CD14-positive monocyte (primary cell): Measurements from ENCODE around the gene WWC1. TPM values are rescaled to one million over a fixed set of nuclear protein-coding genes. Genes with fewer than 3 reads are reported as not detected.

Source experiments
- DNase-seq, 3 donors: peaks; one replicate each; pipeline ENCODE4 v3.0.0-alpha.2; 2011 to 2022
- H2AFZ ChIP-seq: 2 replicates; pipeline ENCODE4 v1.6.0; 2012; ENCODE audit warnings: mild to moderate bottlenecking, low read depth, low read length, inconsistent platforms; ENCODE audit not compliant: insufficient read depth, poor library complexity, severe bottlenecking
- H3K27ac ChIP-seq, 2 donors: 1 replicate in 1 of 2; 2 replicates in 1 of 2; pipeline ENCODE4 v1.5.1; 2012 to 2013; ENCODE audit warnings: low read length in 2 of 2, control low read depth in 1 of 2, inconsistent platforms in 1 of 2, low read depth in 1 of 2, mild to moderate bottlenecking in 1 of 2
- H3K27me3 ChIP-seq, 2 donors: one replicate each; pipeline versions ENCODE4 v1.6.0 to v1.6.1; 2011 to 2013; ENCODE audit warnings: low read length in 2 of 2; ENCODE audit not compliant: control insufficient read depth in 2 of 2, insufficient read depth in 2 of 2
- H3K36me3 ChIP-seq, 2 donors: replicated peaks in 1 of 2; 1 replicate in 1 of 2; 2 replicates in 1 of 2; pipeline versions ENCODE4 v1.5.1 to v1.6.1; 2012 to 2013; ENCODE audit warnings: low read length in 2 of 2, control low read depth in 1 of 2, inconsistent platforms in 1 of 2, mild to moderate bottlenecking in 1 of 2; ENCODE audit not compliant: insufficient read depth in 2 of 2, control insufficient read depth in 1 of 2
- H3K4me1 ChIP-seq, 2 donors: 1 replicate in 1 of 2; 2 replicates in 1 of 2; pipeline versions ENCODE4 v1.5.1 to v1.6.1; 2012 to 2013; ENCODE audit warnings: low read length in 2 of 2, control low read depth in 1 of 2, inconsistent platforms in 1 of 2, mild to moderate bottlenecking in 1 of 2, moderate library complexity in 1 of 2; ENCODE audit not compliant: insufficient read depth in 2 of 2, control insufficient read depth in 1 of 2
- H3K4me2 ChIP-seq: replicated peaks from 2 replicates; pipeline ENCODE3; 2012; ENCODE audit warnings: low read length, moderate library complexity, mild to moderate bottlenecking; ENCODE audit not compliant: poor library complexity, severe bottlenecking; ENCODE audit errors: extremely low read depth
- H3K4me3 ChIP-seq, 3 experiments: fragments of 200-600 bp in 1 of 3; sonication (generic) in 1 of 3; replicated peaks in 1 of 3; 1 replicate in 2 of 3; 2 replicates in 1 of 3; pipeline ENCODE4 v1.5.1; 2011 to 2013; ENCODE audit warnings: low read length in 3 of 3, mild to moderate bottlenecking in 3 of 3, control low read depth in 2 of 3, low read depth in 2 of 3, inconsistent platforms in 1 of 3, moderate library complexity in 1 of 3
- H3K79me2 ChIP-seq: 2 replicates; pipeline ENCODE4 v1.6.0; 2012; ENCODE audit warnings: mild to moderate bottlenecking, control low read depth, inconsistent platforms, low read length, moderate library complexity; ENCODE audit not compliant: insufficient read depth
- H3K9ac ChIP-seq: 2 replicates; pipeline ENCODE4 v1.6.0; 2017; ENCODE audit warnings: low read length, mild to moderate bottlenecking; ENCODE audit not compliant: insufficient read depth, poor library complexity, severe bottlenecking
- H3K9me3 ChIP-seq, 2 donors: replicated peaks in 1 of 2; 1 replicate in 1 of 2; 2 replicates in 1 of 2; pipeline versions ENCODE4 v1.5.1 to v1.6.1; 2012 to 2013; ENCODE audit warnings: low read length in 2 of 2, control low read depth in 1 of 2; ENCODE audit not compliant: control insufficient read depth in 1 of 2, insufficient read depth in 1 of 2
- H4K20me1 ChIP-seq: 2 replicates; pipeline ENCODE4 v1.6.0; 2012; ENCODE audit warnings: mild to moderate bottlenecking, low read length, control low read depth, moderate library complexity; ENCODE audit not compliant: insufficient read depth
- H3K27ac Mint-ChIP-seq, 7 donors: one replicate each; pipeline ENCODE4 v1.8.0; 2020; ENCODE audit warnings: mild to moderate bottlenecking in 7 of 7, mixed read lengths in 7 of 7, moderate library complexity in 6 of 7, inconsistent platforms in 2 of 7
- H3K27me3 Mint-ChIP-seq, 3 donors: one replicate each; pipeline ENCODE4 v1.8.0; 2021 to 2022; ENCODE audit warnings: low read depth in 3 of 3, mild to moderate bottlenecking in 3 of 3, mixed read lengths in 3 of 3, moderate library complexity in 3 of 3, inconsistent platforms in 1 of 3
- H3K36me3 Mint-ChIP-seq, 2 donors: one replicate each; pipeline ENCODE4 v1.8.0; 2020; ENCODE audit warnings: mixed read lengths in 2 of 2, inconsistent platforms in 1 of 2, mild to moderate bottlenecking in 1 of 2
- H3K4me1 Mint-ChIP-seq: one replicate; pipeline ENCODE4 v1.8.0; 2020; ENCODE audit warnings: mild to moderate bottlenecking, mixed read lengths
- H3K4me3 Mint-ChIP-seq, 2 donors: one replicate each; pipeline ENCODE4 v1.8.0; 2020; ENCODE audit warnings: mild to moderate bottlenecking in 2 of 2, mixed read lengths in 2 of 2, moderate library complexity in 1 of 2
- H3K9me3 Mint-ChIP-seq, 7 donors: one replicate each; pipeline ENCODE4 v1.8.0; 2020 to 2022; ENCODE audit warnings: mixed read lengths in 7 of 7, mild to moderate bottlenecking in 6 of 7, moderate library complexity in 6 of 7, inconsistent platforms in 2 of 7
- CTCF ChIP-seq: fragments of 200-600 bp; IDR thresholded peaks from one replicate; pipeline ENCODE4 v1.8.0; 2022; ENCODE audit warnings: antibody characterized with exemption, mild to moderate bottlenecking
- WGBS: methylation state at CpG from one replicate; pipeline ENCODE4 v1.1.5; 2013; ENCODE audit warnings: missing lambda C conversion rate; ENCODE audit not compliant: insufficient coverage; 5-methylcytosine and 5-hydroxymethylcytosine counted together
- intact Hi-C, 2 donors: fragments of 100-400 bp; cut with micrococcal nuclease; formaldehyde crosslinking; loops; one replicate each; pipeline versions ENCODE4 v1.15.0 to v1.15.1; 2023
- polyA plus RNA-seq, 3 donors: library from polyadenylated mRNA; depleted of rRNA in 1 of 3; unstranded in 2 of 3; stranded (reverse) in 1 of 3; fragments of 300-500 nt in 2 of 3; fragments of >200 nt in 1 of 3; fragmentation: Illumina TruSeq in 2 of 3; gene quantifications; 1 replicate in 2 of 3; 2 replicates in 1 of 3; pipeline ENCODE4 v1.2.3, GENCODE V29; 2012 to 2021

Gene WWC1
- polyA plus RNA-seq, 3 donors = not detected

- H3K27me3 Mint-ChIP-seq = peaks cover 3 to 13% (median 4%) of the 10 kb centered on the region in 3 donors
- no peak overlapping the region for H3K27ac Mint-ChIP-seq
- Histone ChIP-seq H3K36me3 (no peaks in the 10 kb centered on the region), H3K79me2 (no peaks in the 10 kb centered on the region), H3K27me3 (no peaks in the 10 kb centered on the region), H3K9ac (no peak overlapping the region), H2AFZ (no peak overlapping the region), H3K27ac (no peak overlapping the region), H4K20me1 (no peaks in the 10 kb centered on the region), H3K9me3 (no peaks in the 10 kb centered on the region), H3K4me1 (no peaks in the 10 kb centered on the region), H3K4me2 (no peak overlapping the region), H3K4me3 (no peak overlapping the region)
- intact Hi-C loops = no loop called here
- no peaks in the 10 kb centered on the region for H3K36me3 Mint-ChIP-seq
- no peak overlapping the region for H3K4me3 Mint-ChIP-seq
- no peak for DNase-seq
- H3K4me1 Mint-ChIP-seq = no peaks in the 10 kb centered on the region
- H3K9me3 Mint-ChIP-seq = peaks cover 0 to 2% (median 0%) of the 10 kb centered on the region in 7 donors
- no peak for TF ChIP-seq CTCF
- WGBS = 98% methylated on average over 4 of the region's 7 CpGs
These were observed 13.8 kb downstream of the WWC1 start for GRCh38 chr5:168305281-168305680.

GRCh38 chr5:168307022-168307421, 15.6 kb downstream of the WWC1 start:
- no peak overlapping the region for H3K9ac ChIP-seq
- Mint-ChIP-seq H3K9me3 (peaks cover 0 to 2% (median 0%) of the 10 kb centered on the region in 7 donors), H3K27ac (no peak overlapping the region), H3K4me3 (no peak overlapping the region), H3K36me3 (no peaks in the 10 kb centered on the region), H3K4me1 (no peaks in the 10 kb centered on the region), H3K27me3 (peaks cover 3 to 12% (median 4%) of the 10 kb centered on the region in 3 donors)
- no peaks in the 10 kb centered on the region for H3K27me3 ChIP-seq
- 94% methylated on average over 3 of the region's 6 CpGs for WGBS
- H3K4me1 ChIP-seq = no peaks in the 10 kb centered on the region
- H3K4me2 ChIP-seq = no peak overlapping the region
- no peak for TF ChIP-seq CTCF
- no peaks in the 10 kb centered on the region for H3K79me2 ChIP-seq
- no peak overlapping the region for H2AFZ ChIP-seq
- H3K9me3 ChIP-seq = no peaks in the 10 kb centered on the region
- no peaks in the 10 kb centered on the region for H3K36me3 ChIP-seq
- intact Hi-C loops = no loop called here
- no peaks in the 10 kb centered on the region for H4K20me1 ChIP-seq
- DNase-seq = no peak
- no peak overlapping the region for H3K27ac ChIP-seq
- no peak overlapping the region for H3K4me3 ChIP-seq
